Heart right ventricle (tissue), 16 donors: ENCODE data around the gene OR51B2. TPM values are rescaled to one million over a fixed set of nuclear protein-coding genes. Genes with fewer than 3 reads are reported as not detected.
"Not testable (repeated sequence)": the region's sequence is repeated elsewhere in the genome, so short reads cannot be mapped to it uniquely, and the experiment has no call there.

ENCODE experiments used
- ATAC-seq, 8 donors: fragments of 200-7000 bp; cut with Tn5 transposase; one replicate each; pipeline ENCODE4 v1.9.1; 2020; ENCODE audit warnings: mild to moderate bottlenecking in 8 of 8, moderate library complexity in 8 of 8, moderate number of reproducible peaks in 1 of 8
- DNase-seq, 2 donors: peaks; one replicate each; pipeline ENCODE4 v3.0.0-alpha.2; 2020
- H3K27ac ChIP-seq, 10 donors: fragments of 200-600 bp; sonication (generic) in 2 of 10; one replicate each; pipeline versions ENCODE4 v1.5.0 to v1.8.0; 2020 to 2022; ENCODE audit warnings: mild to moderate bottlenecking in 3 of 10
- H3K27me3 ChIP-seq, 7 donors: fragments of 200-600 bp; one replicate each; pipeline ENCODE4 v1.8.0; 2021 to 2022; ENCODE audit warnings: mild to moderate bottlenecking in 2 of 7
- H3K36me3 ChIP-seq, 9 donors: fragments of 200-600 bp; sonication (generic) in 1 of 9; one replicate each; pipeline versions ENCODE4 v1.5.0 to v1.8.0; 2020 to 2022; ENCODE audit warnings: mild to moderate bottlenecking in 2 of 9
- H3K4me1 ChIP-seq, 9 donors: fragments of 200-600 bp; sonication (generic) in 1 of 9; one replicate each; pipeline versions ENCODE4 v1.5.0 to v1.8.0; 2020 to 2022; ENCODE audit warnings: mild to moderate bottlenecking in 4 of 9
- H3K4me3 ChIP-seq, 10 donors: fragments of 200-600 bp; sonication (generic) in 2 of 10; one replicate each; pipeline versions ENCODE4 v1.5.0 to v1.8.0; 2020 to 2022; ENCODE audit warnings: mild to moderate bottlenecking in 7 of 10, moderate library complexity in 2 of 10
- H3K9me3 ChIP-seq, 11 donors: fragments of 200-600 bp in 10 of 11; sonication (generic) in 2 of 11; one replicate each; pipeline versions ENCODE4 v1.5.0 to v1.8.0; 2013 to 2022; ENCODE audit warnings: mild to moderate bottlenecking in 2 of 11, control low read depth in 1 of 11, moderate library complexity in 1 of 11
- CTCF ChIP-seq, 9 donors: fragments of 200-600 bp; sonication (generic) in 2 of 9; IDR thresholded peaks; one replicate each; pipeline versions ENCODE4 v1.5.0 to v1.8.0; 2021 to 2022; ENCODE audit warnings: antibody characterized with exemption in 9 of 9, mild to moderate bottlenecking in 5 of 9, moderate library complexity in 1 of 9
- WGBS, 2 donors: extraction: QIAGEN DNeasy Blood & Tissue Kit; methylation state at CpG; one replicate each; pipeline ENCODE4 v1.1.7; 2013; ENCODE audit warnings: inconsistent platforms in 1 of 2; 5-methylcytosine and 5-hydroxymethylcytosine counted together
- intact Hi-C, 10 donors: fragments of 100-400 bp; cut with DNase I; formaldehyde crosslinking; loops; one replicate each; pipeline versions ENCODE4 v1.11.1 to v1.14.2; 2022
- polyA plus RNA-seq, 2 donors: library from polyadenylated mRNA; stranded (reverse); fragments of 200-250 nt; gene quantifications; one replicate each; pipeline ENCODE4 v1.2.3, GENCODE V29; 2013
- total RNA-seq, 10 donors: library from RNA; stranded (reverse); fragmentation: NEBNext Ultra II Directional in 3 of 10; extraction: Animal tissue kit (Norgen Biotek cat#: 25700) in 3 of 10; gene quantifications; one replicate each; pipeline versions ENCODE4 v1.2.1 to v1.2.4, GENCODE V29; 2021 to 2023
- donor health status: Arrhythmogenic right ventricular cardiomyopathy.
- donor health status: ischemic (EF 13 %, LVEDD 7.1; RV severe dilation, severe dysfunction).
- donor health status: healthy with polysubstance abuse.
- donor health status: DM: no; HTN: yes; CAD: no.
- donor health status: DM: no; HTN: no; CAD: no.
- donor health status: ischemic (EF 25% LVEDD 6.9; RV normal size, moderate dysfunction).
- donor health status: ischemic (EF 25% LVEDD 5.7; RV mildly dilated, moderate dysfunction).
- donor health status: healthy.
- donor health status: DM: yes; HTN: yes; CAD: no.
- donor health status: Ischemic cardiomyopathy.
- donor health status: ischemic (EF 35%, LVEDD 5.7; RV mildly dilated, moderate dysfunction).
- donor health status: nonischemic (EF 11% LVEDD 7.7; RV severe dilation, severe dysfunction).
- donor health status: DM: yes; HTN: yes; CAD: no.
- donor health status: PGD.
- donor health status: ischemic (EF 29% LVEDD 5.4; RV normal size, mild dysfunction).
- donor health status: nonischemic (EF 23%, LVEDD 6.1; RV moderate dilation, normal function).

Gene OR51B2
- total and polyA plus RNA-seq, 12 donors = not detected

GRCh38 chr11:5317292-5317691 lies 6.8 kb downstream of the OR51B2 start:
- Histone ChIP-seq H3K4me1 (no peaks in the 10 kb centered on the region), H3K36me3 (no peaks in the 10 kb centered on the region), H3K27me3 (no peaks in the 10 kb centered on the region), H3K9me3 (peaks cover 0 to 4% (median 0%) of the 10 kb centered on the region in 11 donors), H3K27ac (no peak overlapping the region), H3K4me3 (no peak overlapping the region)
- 66 to 72% methylated on average over 5 of the region's 5 CpGs for WGBS, 2 donors
- no peak for TF ChIP-seq CTCF (IDR thresholded peaks at IDR 0.05)
- DNase-seq = no peak
- no peak for ATAC-seq
- intact Hi-C loops = no loop called here

DNA sequence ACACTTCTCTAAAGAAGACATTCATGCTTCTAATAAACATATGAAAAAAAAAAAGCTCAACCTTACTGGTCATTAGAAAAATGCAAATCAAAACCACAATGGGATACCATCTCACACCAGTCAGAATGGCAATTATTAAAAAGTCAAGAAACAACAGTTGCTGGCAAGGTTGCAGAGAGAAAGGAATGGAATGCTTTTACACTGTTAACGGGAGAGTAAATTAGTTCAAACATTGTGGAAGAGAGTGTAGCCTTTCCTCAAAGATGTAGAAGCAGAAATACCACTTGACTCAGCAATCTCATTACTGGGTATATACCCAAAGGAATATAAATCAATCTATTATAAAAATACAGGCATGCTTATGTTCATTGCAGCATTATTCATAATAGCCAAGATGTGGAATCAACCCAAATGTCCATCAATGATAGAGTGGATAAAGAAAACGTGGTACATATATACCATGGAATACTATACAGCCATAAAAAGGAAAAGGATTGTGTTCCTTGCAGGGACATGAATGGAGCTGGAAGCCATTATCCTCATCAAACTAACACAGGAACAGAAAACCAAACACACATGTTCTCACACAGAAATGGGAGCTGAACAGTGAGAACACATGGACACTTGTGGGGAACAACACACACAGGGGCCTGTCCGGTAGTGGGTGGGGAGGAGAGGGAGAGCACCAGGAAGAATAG lies 10.6 kb downstream of the OR51B2 start:
- WGBS, 2 donors = 77 to 80% methylated on average over 3 of the region's 3 CpGs
- not testable (repeated sequence) for DNase-seq

GRCh38 chr11:5310423-5310822 lies 13.7 kb downstream of the OR51B2 start:
- H3K9me3 ChIP-seq = peaks cover 0 to 4% (median 0%) of the 10 kb centered on the region in 11 donors
- ATAC-seq = no peak
- H3K27ac ChIP-seq = no peak overlapping the region
- no peaks in the 10 kb centered on the region for H3K27me3 ChIP-seq
- H3K36me3 ChIP-seq = no peaks in the 10 kb centered on the region
- H3K4me1 ChIP-seq = no peaks in the 10 kb centered on the region
- no peak for TF ChIP-seq CTCF (IDR thresholded peaks at IDR 0.05)
- no peak for DNase-seq
- 97 to 99% methylated on average over 1 of the region's 1 CpG for WGBS, 2 donors
- no peak overlapping the region for H3K4me3 ChIP-seq
- intact Hi-C loops = no loop called here

More for the DNA sequence above, 10.6 kb downstream of the OR51B2 start:
- H3K9me3 ChIP-seq, ATAC-seq, H3K27ac ChIP-seq, H3K4me1 ChIP-seq, intact Hi-C loops, H3K4me3 ChIP-seq, H3K27me3 ChIP-seq, H3K36me3 ChIP-seq: not testable (repeated sequence)

DNA sequence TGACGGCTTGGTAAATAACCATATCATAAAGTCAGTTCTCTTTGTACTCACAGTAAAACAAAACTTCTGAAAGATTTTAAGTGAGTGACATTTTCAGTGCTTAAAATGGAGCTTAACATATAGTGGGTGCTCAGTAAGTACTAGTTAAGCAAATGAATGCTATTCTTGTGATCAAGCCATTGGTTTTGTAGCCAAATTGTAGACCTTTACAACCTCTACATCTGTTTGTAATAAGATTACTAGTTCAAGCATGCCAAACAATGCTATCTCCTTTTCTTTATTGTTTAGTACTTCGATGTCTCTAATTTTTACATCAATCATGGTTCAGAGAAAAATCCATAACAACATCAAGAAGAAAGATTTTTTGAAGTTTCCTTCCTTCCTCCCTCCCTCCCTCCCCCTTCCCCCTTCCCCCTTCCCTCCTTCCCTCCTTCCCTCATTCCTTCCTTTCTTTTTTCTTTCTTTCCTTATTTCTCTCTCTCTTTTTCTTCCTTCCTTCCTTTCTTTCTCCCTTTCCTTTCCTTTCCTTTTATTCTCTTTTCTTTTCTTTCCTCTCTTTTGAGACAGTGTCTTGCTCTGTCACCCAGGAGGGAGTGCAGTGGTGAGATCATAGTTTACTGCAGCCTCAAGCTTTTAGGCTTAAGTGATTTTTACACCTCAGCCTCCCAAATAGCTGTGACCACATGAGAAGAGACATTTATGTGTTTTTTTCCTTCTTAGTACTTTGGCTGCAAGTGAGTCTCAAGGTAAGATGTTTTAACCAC lies 16.7 kb downstream of the OR51B2 start:
- Histone ChIP-seq H3K36me3 (no peaks in the 10 kb centered on the region), H3K4me1 (no peaks in the 10 kb centered on the region), H3K9me3 (no peaks in the 10 kb centered on the region), H3K27ac (no peak overlapping the region), H3K4me3 (no peak overlapping the region), H3K27me3 (no peaks in the 10 kb centered on the region)
- 76 to 79% methylated on average over 2 of the region's 2 CpGs for WGBS, 2 donors
- no peak for TF ChIP-seq CTCF (IDR thresholded peaks at IDR 0.05)
- intact Hi-C loops = no loop called here
- no peak for DNase-seq
- ATAC-seq = no peak

- Histone ChIP-seq H3K27ac (no peak overlapping the region), H3K4me3 (no peak overlapping the region), H3K9me3 (no peaks in the 10 kb centered on the region), H3K4me1 (no peaks in the 10 kb centered on the region), H3K36me3 (no peaks in the 10 kb centered on the region), H3K27me3 (no peaks in the 10 kb centered on the region)
- ATAC-seq (no peak), DNase-seq (no peak)
- TF ChIP-seq CTCF (IDR thresholded peaks at IDR 0.05) = no peak
- WGBS, 2 donors = 65 to 93% methylated on average over 1 of the region's 1 CpG
- intact Hi-C loops = no loop called here
Measured at GRCh38 chr11:5304046-5304445, 20.1 kb downstream of the OR51B2 start.
